GM23338 (cell line): ENCODE data around the gene CYTL1. TPM values are rescaled to one million over a fixed set of nuclear protein-coding genes. Genes with fewer than 3 reads are reported as not detected.

Experiments used
- ATAC-seq: fragments of 200-7000 bp; cut with Tn5 transposase; 3 replicates; pipeline ENCODE4 v1.9.1; 2020
- DNase-seq: peaks from one replicate; pipeline ENCODE4 v3.0.0-alpha.2; 2015; ENCODE audit warnings: low spot score
- H2AFZ ChIP-seq: fragments of 200-600 bp; sonication (generic); 2 replicates; pipeline ENCODE4 v1.8.0; 2016; ENCODE audit warnings: antibody characterized with exemption, mild to moderate bottlenecking, moderate library complexity
- H3F3A ChIP-seq: fragments of 200-600 bp; sonication (generic); replicated peaks from 2 replicates; pipeline ENCODE4 v1.8.0; 2017; ENCODE audit warnings: antibody characterized with exemption, mixed run types, low read depth
- H3K27ac ChIP-seq: fragments of 200-600 bp; sonication (generic); 2 replicates; pipeline ENCODE4 v1.6.1; 2016; ENCODE audit warnings: low read depth
- H3K27me3 ChIP-seq: fragments of 200-600 bp; sonication (generic); 2 replicates; pipeline ENCODE4 v1.8.0; 2016; ENCODE audit warnings: mild to moderate bottlenecking, mixed run types, moderate library complexity; ENCODE audit not compliant: insufficient read depth
- H3K36me3 ChIP-seq: fragments of 200-600 bp; sonication (generic); 2 replicates; pipeline ENCODE4 v1.8.0; 2016; ENCODE audit warnings: mild to moderate bottlenecking; ENCODE audit not compliant: insufficient read depth
- H3K4me1 ChIP-seq: fragments of 200-600 bp; sonication (generic); 2 replicates; pipeline ENCODE4 v1.8.0; 2016; ENCODE audit warnings: mild to moderate bottlenecking, moderate library complexity; ENCODE audit not compliant: insufficient read depth
- H3K4me2 ChIP-seq: fragments of 200-600 bp; sonication (generic); 2 replicates; pipeline ENCODE4 v1.7.1; 2017; ENCODE audit warnings: mixed run types
- H3K4me3 ChIP-seq: fragments of 200-600 bp; sonication (generic); 2 replicates; pipeline ENCODE4 v1.6.1; 2016; ENCODE audit warnings: mixed run types
- H3K79me2 ChIP-seq: fragments of 200-600 bp; sonication (generic); replicated peaks from 2 replicates; pipeline ENCODE4 v1.8.0; 2017; ENCODE audit warnings: mild to moderate bottlenecking; ENCODE audit not compliant: insufficient read depth
- H3K9me2 ChIP-seq: fragments of 200-600 bp; sonication (generic); 2 replicates; pipeline ENCODE4 v1.8.0; 2017; ENCODE audit not compliant: insufficient read depth
- H4K20me1 ChIP-seq: fragments of 200-600 bp; sonication (generic); replicated peaks from 2 replicates; pipeline ENCODE4 v1.8.0; 2017; ENCODE audit warnings: mild to moderate bottlenecking; ENCODE audit not compliant: insufficient read depth
- H3K27ac Mint-ChIP-seq: 2 replicates; pipeline ENCODE4 v1.8.0; 2020; ENCODE audit warnings: inconsistent platforms, mild to moderate bottlenecking, moderate library complexity, mixed read lengths
- H3K27me3 Mint-ChIP-seq: 3 replicates; pipeline ENCODE4 v1.8.0; 2022; ENCODE audit warnings: low read depth, mild to moderate bottlenecking, moderate library complexity, mixed read lengths, inconsistent platforms; ENCODE audit not compliant: insufficient read depth, poor library complexity
- H3K36me3 Mint-ChIP-seq: 3 replicates; pipeline ENCODE4 v1.8.0; 2021; ENCODE audit warnings: low read depth, mild to moderate bottlenecking, inconsistent platforms, moderate library complexity, mixed read lengths
- H3K4me1 Mint-ChIP-seq: 3 replicates; pipeline ENCODE4 v1.8.0; 2020; ENCODE audit warnings: mild to moderate bottlenecking, inconsistent platforms, mixed read lengths
- H3K4me3 Mint-ChIP-seq: 3 replicates; pipeline ENCODE4 v1.8.0; 2021; ENCODE audit warnings: moderate library complexity, mild to moderate bottlenecking, inconsistent platforms, mixed read lengths
- H3K9me3 Mint-ChIP-seq: 3 replicates; pipeline ENCODE4 v1.8.0; 2020; ENCODE audit warnings: moderate library complexity, mild to moderate bottlenecking, inconsistent platforms, mixed read lengths
- CREB1 ChIP-seq: fragments of 250-450 bp; sonication (Bioruptor Pico); IDR thresholded peaks from 2 replicates; pipeline ENCODE4 v1.5.0; 2020; ENCODE audit warnings: low read depth, mild to moderate bottlenecking, moderate library complexity
- CTCF ChIP-seq, 2 experiments: fragments of 200-600 bp in 1 of 2; sonication (generic) in 1 of 2; conservative IDR thresholded peaks; 2 replicates each; pipeline versions ENCODE4 v1.5.1 to v1.6.1; 2016 to 2017; ENCODE audit warnings: antibody characterized with exemption in 2 of 2, low read depth in 2 of 2, mild to moderate bottlenecking in 2 of 2, moderate library complexity in 1 of 2
- ETS1 ChIP-seq: IDR thresholded peaks from 2 replicates; pipeline ENCODE4 v1.6.1; 2016; ENCODE audit warnings: antibody characterized with exemption
- EZH2 ChIP-seq: fragments of 200-600 bp; sonication (generic); IDR thresholded peaks from one replicate; pipeline ENCODE4 v1.8.0; 2017; ENCODE audit warnings: antibody characterized with exemption, mild to moderate bottlenecking, low read depth; ENCODE audit not compliant: unreplicated experiment
- EZH2phosphoT487 ChIP-seq: fragments of 200-600 bp; sonication (generic); IDR thresholded peaks from one replicate; pipeline ENCODE4 v1.8.1; 2018; ENCODE audit warnings: antibody characterized with exemption; ENCODE audit not compliant: unreplicated experiment
- JUNB ChIP-seq: IDR thresholded peaks from one replicate; pipeline ENCODE4 v1.6.1; 2016; ENCODE audit warnings: antibody characterized with exemption; ENCODE audit not compliant: unreplicated experiment
- NANOG ChIP-seq: IDR thresholded peaks from 2 replicates; pipeline ENCODE4 v1.6.1; 2016; ENCODE audit warnings: antibody characterized with exemption, borderline replicate concordance
- POLR2AphosphoS5 ChIP-seq: IDR thresholded peaks from 2 replicates; pipeline ENCODE4 v1.6.1; 2016; ENCODE audit warnings: antibody characterized with exemption, low read depth
- REST ChIP-seq: IDR thresholded peaks from one replicate; pipeline ENCODE4 v1.6.1; 2018; ENCODE audit warnings: antibody characterized with exemption; ENCODE audit not compliant: unreplicated experiment
- STAT1 ChIP-seq: IDR thresholded peaks from one replicate; pipeline ENCODE4 v1.6.1; 2016; ENCODE audit warnings: antibody characterized with exemption; ENCODE audit not compliant: unreplicated experiment
- ZNF114 ChIP-seq: fragments of 250-450 bp; sonication (Bioruptor Pico); IDR thresholded peaks from 2 replicates; pipeline ENCODE4 v1.5.0; 2020; ENCODE audit warnings: mild to moderate bottlenecking, moderate library complexity
- ZNF331 ChIP-seq: fragments of 250-450 bp; sonication (Bioruptor Pico); IDR thresholded peaks from 2 replicates; pipeline ENCODE4 v1.5.0; 2020; ENCODE audit warnings: low read depth, mild to moderate bottlenecking, moderate library complexity
- ZNF462 ChIP-seq: fragments of 250-450 bp; sonication (Bioruptor Pico); IDR thresholded peaks from 2 replicates; pipeline ENCODE4 v1.5.0; 2020; ENCODE audit warnings: mild to moderate bottlenecking, moderate library complexity
- polyA plus RNA-seq: library from polyadenylated mRNA; unstranded; fragments of >200 nt; fragmentation: Nextera tagmentation; extraction: Ambion mirVana; gene quantifications from 2 replicates; pipeline ENCODE4 v1.2.1, GENCODE V29; 2016
- total RNA-seq: library from RNA; depleted of rRNA; stranded (reverse); fragments of >200 nt; shearing (Covaris generic); gene quantifications from 2 replicates; pipeline ENCODE4 v1.2.3, GENCODE V29; 2014

Gene CYTL1
- total and polyA plus RNA-seq, 2 experiments from 2014 or later, result 12.6 to 17.6 TPM

GRCh38 chr4:5027346-5027745, 8.1 kb upstream of the CYTL1 start:
- Histone ChIP-seq H3K36me3 (no peaks in the 10 kb centered on the region), H3K79me2 (no peaks in the 10 kb centered on the region), H4K20me1 (no peaks in the 10 kb centered on the region), H3K27ac (no peak overlapping the region), H3K27me3 (no peaks in the 10 kb centered on the region), H3K9me2 (no peaks in the 10 kb centered on the region), H3F3A (no peaks in the 10 kb centered on the region), H2AFZ (no peak overlapping the region), H3K4me2 (no peak overlapping the region), H3K4me3 (no peak overlapping the region), H3K4me1 (no peaks in the 10 kb centered on the region)
- no peaks in the 10 kb centered on the region for H3K9me3 Mint-ChIP-seq
- ATAC-seq (no peak), DNase-seq (no peak)
- no peak overlapping the region for H3K4me3 Mint-ChIP-seq
- peaks cover 2% of the 10 kb centered on the region; the same call in 1 of the 3 replicates for H3K4me1 Mint-ChIP-seq
- no peaks in the 10 kb centered on the region; the same call in 2 of the 3 replicates for H3K36me3 Mint-ChIP-seq
- H3K27me3 Mint-ChIP-seq, result peaks cover 5% of the 10 kb centered on the region
- H3K27ac Mint-ChIP-seq, result no peak overlapping the region
- TF ChIP-seq STAT1, result no peak
- TF ChIP-seq EZH2phosphoT487, result no peak
- TF ChIP-seq EZH2, result no peak
- no peak for TF ChIP-seq REST
- no peak for TF ChIP-seq ZNF462 (CRISPR knock-in tag)
- no peak for TF ChIP-seq CREB1 (CRISPR knock-in tag)
- TF ChIP-seq ETS1, result no peak
- no peak for TF ChIP-seq ZNF331 (CRISPR knock-in tag)
- no peak for TF ChIP-seq CTCF (conservative IDR thresholded peaks at IDR 0.05; ENCODE audit: low read depth in 2 of 2)
- no peak for TF ChIP-seq ZNF114 (CRISPR knock-in tag)
- no peak for TF ChIP-seq NANOG
- TF ChIP-seq POLR2AphosphoS5, result no peak
- no peak for TF ChIP-seq JUNB
